Measurements from ENCODE around the gene CEMIP2.

Gene CEMIP2

GRCh38 chr9:71755869-71756268, 12.4 kb downstream of the CEMIP2 start:
- TF ChIP-seq CTCF (conservative IDR thresholded peaks at IDR 0.05) (no peak), ZFX (IDR thresholded peaks at IDR 0.05) (no peak)
- no peak overlapping the region for H3K27ac ChIP-seq

GRCh38 chr9:71755230-71755629, 13.1 kb downstream of the CEMIP2 start:
- no peak overlapping the region for H3K27ac ChIP-seq
- TF ChIP-seq CTCF (conservative IDR thresholded peaks at IDR 0.05) (no peak), ZFX (IDR thresholded peaks at IDR 0.05) (no peak)

GRCh38 chr9:71754151-71754550, 14.2 kb downstream of the CEMIP2 start:
- TF ChIP-seq ZFX (IDR thresholded peaks at IDR 0.05) (no peak), CTCF (conservative IDR thresholded peaks at IDR 0.05) (no peak)
- no peak overlapping the region for H3K27ac ChIP-seq

- no peak for TF ChIP-seq CTCF (conservative IDR thresholded peaks at IDR 0.05)
- TF ChIP-seq ZFX (IDR thresholded peaks at IDR 0.05) = no peak
- no peak overlapping the region for H3K27ac ChIP-seq
Observed at GRCh38 chr9:71752928-71753327, 15.4 kb downstream of the CEMIP2 start.

GRCh38 chr9:71752352-71752751, 16.0 kb downstream of the CEMIP2 start:
- no peak overlapping the region for H3K27ac ChIP-seq
- TF ChIP-seq ZFX (IDR thresholded peaks at IDR 0.05) (no peak), CTCF (conservative IDR thresholded peaks at IDR 0.05) (no peak)

GRCh38 chr9:71748280-71748743, 20.0 kb downstream of the CEMIP2 start:
- H3K27ac ChIP-seq = no peak overlapping the region
- TF ChIP-seq ZFX (IDR thresholded peaks at IDR 0.05) = no peak

GRCh38 chr9:71747576-71747975, 20.7 kb downstream of the CEMIP2 start:
- TF ChIP-seq ZFX (IDR thresholded peaks at IDR 0.05) (no peak), CTCF (conservative IDR thresholded peaks at IDR 0.05) (no peak)
- no peak overlapping the region for H3K27ac ChIP-seq

GRCh38 chr9:71746758-71747125, 21.6 kb downstream of the CEMIP2 start:
- H3K27ac ChIP-seq = no peak overlapping the region

More at GRCh38 chr9:71746758-71747125, 21.6 kb downstream of the CEMIP2 start:
- no peak for TF ChIP-seq ZFX (IDR thresholded peaks at IDR 0.05)
- no peak for TF ChIP-seq CTCF (conservative IDR thresholded peaks at IDR 0.05)

All from C4-2B (cell line).